GM10266 (cell line): ENCODE data around the gene SLC24A3.

Experiments used
- DNase-seq: peaks from one replicate; pipeline ENCODE4 v3.0.0; 2012; ENCODE audit errors: extremely low spot score
- TF ChIP-seq, protein P1 (sequence below): IDR thresholded peaks from 2 replicates; pipeline ENCODE4 v1.5.1; 2012; ENCODE audit warnings: mild to moderate bottlenecking, low read depth; ENCODE audit not compliant: control insufficient read depth, insufficient read depth; ENCODE audit errors: missing control alignments

Gene SLC24A3

DNA sequence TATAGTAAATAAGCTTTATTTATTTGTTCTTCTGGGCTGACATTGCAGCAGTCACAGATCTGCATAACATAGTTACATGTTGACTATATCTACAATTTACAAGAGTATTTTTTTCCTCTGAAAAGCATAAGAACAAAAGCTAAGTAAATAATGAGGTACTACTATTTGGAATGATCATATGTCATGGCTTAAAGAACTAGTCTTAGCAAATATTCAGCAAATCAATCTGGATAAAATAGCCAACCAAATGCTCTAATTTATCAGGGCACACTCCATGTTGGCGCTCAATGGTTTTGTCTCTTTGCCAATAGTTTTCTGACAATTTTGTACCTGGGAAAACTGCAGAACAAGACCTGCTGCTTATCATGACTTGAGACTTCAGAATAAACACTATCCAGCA is 312.2 kb downstream of the SLC24A3 start:
- no peak for DNase-seq
- TF ChIP-seq, protein P1, sequence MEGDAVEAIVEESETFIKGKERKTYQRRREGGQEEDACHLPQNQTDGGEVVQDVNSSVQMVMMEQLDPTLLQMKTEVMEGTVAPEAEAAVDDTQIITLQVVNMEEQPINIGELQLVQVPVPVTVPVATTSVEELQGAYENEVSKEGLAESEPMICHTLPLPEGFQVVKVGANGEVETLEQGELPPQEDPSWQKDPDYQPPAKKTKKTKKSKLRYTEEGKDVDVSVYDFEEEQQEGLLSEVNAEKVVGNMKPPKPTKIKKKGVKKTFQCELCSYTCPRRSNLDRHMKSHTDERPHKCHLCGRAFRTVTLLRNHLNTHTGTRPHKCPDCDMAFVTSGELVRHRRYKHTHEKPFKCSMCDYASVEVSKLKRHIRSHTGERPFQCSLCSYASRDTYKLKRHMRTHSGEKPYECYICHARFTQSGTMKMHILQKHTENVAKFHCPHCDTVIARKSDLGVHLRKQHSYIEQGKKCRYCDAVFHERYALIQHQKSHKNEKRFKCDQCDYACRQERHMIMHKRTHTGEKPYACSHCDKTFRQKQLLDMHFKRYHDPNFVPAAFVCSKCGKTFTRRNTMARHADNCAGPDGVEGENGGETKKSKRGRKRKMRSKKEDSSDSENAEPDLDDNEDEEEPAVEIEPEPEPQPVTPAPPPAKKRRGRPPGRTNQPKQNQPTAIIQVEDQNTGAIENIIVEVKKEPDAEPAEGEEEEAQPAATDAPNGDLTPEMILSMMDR = no peak

- TF ChIP-seq, protein P1 = no peak
- no peak for DNase-seq
Measured at GRCh38 chr20:19527509-19527908, 315.1 kb downstream of the SLC24A3 start.

DNA sequence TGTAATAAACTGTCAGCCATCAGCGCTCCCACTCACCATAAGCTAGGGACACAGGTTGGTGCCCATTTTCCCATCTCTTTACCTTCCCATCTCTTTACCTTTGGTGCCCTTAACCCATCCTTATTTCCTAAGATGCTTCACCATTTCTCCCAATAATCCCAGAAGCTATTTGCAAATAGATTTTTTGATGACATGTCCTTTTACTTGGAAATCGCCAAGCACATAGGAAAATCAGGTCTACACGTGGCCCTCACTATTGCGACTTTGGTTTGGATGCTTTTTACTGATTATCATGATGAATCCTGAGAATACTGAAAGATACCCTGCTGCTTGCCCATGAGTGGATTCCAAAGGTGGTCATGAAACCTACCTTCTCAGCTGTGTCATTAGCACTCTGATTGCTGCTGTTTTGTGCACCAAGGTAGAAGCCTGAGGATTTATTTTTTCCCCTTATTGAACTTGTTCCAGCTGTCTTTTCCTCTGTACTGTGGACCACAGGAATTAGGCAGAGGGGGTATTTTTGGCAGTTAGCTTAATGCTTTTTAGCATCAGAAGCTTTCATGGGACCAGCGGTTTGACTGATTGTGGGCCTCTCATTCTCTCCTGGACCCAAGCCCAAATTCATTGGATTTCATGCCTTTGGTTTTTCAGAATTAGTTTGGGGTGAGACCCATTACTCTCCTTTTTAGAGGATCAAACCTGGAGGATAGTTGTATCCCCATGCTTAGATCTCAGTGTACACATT is 316.0 kb downstream of the SLC24A3 start:
- no peak for DNase-seq
- TF ChIP-seq, protein P1 = no peak

- no peak for DNase-seq
- TF ChIP-seq, protein P1 = no peak
Measured at GRCh38 chr20:19530006-19530405, 317.6 kb downstream of the SLC24A3 start.

GRCh38 chr20:19531446-19531845 is 319.0 kb downstream of the SLC24A3 start:
- TF ChIP-seq, protein P1 = no peak
- no peak for DNase-seq

DNA sequence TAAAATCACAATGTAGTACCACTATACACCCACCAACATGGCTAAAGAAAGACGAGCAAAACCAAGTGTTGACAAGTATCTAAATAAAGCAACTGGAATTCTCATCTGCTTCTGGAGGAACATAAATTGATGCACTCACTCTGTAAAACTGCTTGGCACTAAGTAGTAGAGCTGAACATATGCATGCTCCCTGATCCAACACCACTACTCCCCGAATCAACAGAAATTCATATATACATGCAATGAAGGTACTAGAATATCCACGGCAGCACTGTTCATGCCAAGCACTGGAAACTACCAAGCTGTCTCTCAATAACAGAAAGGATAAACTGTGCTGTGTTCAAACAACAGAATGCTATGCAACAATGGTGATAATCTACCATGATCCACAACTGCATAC is 326.1 kb downstream of the SLC24A3 start:
- DNase-seq = no peak
- TF ChIP-seq, protein P1 = no peak

DNA sequence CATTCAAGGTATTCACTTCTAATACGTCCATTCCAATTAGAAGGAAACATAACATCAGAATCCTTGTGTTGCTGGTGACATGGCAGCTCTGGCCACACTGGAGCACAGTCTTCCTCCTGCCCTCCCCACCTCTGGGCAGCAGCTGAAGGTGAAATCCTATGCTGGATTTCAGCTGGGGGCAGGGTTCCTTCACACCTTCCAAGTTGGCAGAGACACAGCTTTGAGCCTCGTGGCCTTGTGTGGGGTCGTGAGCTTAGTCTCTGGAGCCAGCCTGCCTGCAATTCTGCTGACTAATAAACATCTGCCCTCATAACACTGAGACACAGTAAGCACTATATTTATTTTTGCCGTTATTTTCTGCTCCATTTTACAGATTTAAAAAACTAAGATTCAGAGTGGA is 326.7 kb downstream of the SLC24A3 start:
- TF ChIP-seq, protein P1 = no peak
- DNase-seq = no peak
